AG20443 (cell line): ENCODE data around the gene GRIP2.

Source experiments
- DNase-seq: peaks from one replicate; pipeline ENCODE4 v3.0.0; 2012; ENCODE audit warnings: low spot score, mixed read lengths

The GRIP2 gene

DNA sequence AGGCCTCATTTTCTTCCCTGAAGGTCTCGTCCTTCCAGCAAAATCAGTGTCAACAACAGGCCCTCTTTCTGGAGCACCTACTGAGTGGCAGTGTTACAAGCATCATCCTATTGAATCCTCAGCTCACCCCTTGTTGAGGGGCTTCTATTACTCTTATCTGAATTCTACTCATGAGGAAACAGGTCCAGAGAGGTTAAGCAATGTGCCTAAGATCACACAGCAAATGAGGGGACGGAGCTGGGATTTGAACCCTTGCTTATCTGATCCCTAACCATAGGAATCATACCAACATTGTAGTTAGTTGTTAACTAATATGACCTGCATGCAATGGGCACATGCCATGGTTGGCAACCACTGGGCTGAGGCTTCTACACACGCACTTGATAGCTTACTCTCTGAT, 74.7 kb downstream of the GRIP2 start:
- no peak for DNase-seq

DNA sequence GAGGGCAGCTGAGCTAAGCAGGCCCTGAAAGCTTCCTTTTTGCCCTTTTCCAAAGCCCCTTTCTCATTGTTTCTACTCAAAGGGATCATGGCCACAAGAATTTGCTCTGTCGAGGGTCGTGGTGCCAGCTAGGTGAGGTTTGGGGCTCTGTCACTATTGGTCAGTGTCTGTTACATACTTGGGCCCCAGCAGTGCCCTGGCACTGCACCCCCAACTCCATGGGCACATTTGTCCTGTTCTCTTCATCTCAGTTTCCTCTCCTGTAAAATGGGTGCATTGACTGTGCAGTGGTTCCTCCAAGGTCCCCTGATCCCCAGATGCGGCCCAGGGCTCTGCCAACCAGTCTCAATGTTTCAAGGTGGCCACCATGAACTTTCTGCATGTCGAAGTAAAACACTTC, 75.6 kb downstream of the GRIP2 start:
- no peak for DNase-seq

GRCh38 chr3:14464141-14464465, 76.0 kb downstream of the GRIP2 start:
- no peak for DNase-seq

DNA sequence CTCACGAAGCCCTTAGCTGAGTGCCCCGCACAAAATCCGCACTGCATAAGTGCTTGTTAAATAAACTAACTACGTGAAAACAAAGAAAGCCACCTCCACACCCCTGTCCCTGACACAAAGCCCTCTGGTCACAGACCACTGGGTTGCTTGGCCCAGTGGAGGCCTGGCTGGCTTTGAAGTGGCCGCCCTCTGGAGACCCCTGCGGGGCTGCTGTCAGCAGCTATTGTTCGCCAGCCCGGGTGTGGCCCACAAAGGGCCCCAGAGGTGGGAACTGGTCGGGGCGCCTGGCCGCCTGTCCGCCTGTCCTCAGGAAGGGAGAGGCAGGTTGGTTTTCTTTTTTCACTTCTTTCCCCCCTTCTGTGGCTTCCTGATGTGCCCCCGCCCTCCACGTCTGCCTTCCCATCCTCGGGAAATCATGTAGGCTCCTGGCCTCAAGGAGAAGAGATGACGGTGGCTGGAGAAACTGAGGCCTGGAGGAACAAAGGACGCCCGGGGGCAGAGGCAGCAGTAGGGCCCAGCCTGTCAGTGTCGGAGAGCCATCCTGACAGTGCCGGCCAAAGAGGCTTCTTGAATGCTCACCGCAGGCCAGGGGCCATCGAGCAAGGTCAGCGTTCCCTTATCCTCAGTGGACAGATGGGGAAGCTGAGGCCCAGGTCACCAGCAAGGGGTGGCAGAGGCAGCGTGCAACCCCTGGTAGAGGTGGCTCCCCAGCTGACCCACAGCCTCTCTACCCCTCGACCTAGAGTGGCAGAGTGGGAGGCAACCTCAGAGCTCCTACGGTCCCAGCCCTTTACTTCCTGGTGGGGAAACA, 76.6 kb downstream of the GRIP2 start:
- DNase-seq = no peak

- DNase-seq = no peak
Observed at GRCh38 chr3:14462738-14463137, 77.4 kb downstream of the GRIP2 start.

DNA sequence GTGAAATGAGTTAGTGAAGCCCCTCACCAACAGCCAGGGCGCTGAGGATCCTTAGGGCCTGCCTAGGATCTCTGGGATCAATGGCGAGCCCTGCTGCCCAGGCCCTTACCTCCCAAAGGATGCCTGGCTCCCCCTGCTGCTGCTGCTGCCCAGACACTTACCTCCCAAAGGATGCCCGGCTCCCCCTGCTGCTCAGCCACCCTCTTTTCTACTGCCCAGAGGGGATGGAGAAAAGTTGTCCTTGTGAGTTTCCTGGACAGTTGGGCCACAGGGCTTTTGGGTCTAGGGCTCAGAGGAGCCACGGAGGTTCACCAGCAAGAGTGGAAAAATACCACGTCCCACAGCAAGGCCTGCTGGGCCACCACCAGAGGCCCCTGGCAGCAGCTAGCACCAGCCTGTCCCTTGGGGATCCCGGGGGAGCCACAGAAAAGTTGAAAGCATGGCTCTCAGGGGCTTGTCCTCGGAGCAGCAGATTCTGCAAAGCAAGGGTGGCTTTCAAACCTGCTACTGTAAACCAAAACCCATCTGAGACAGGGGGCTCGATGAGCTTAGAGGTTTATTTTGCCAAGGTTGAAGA, 78.3 kb downstream of the GRIP2 start:
- DNase-seq = peak; percentile 65

DNA sequence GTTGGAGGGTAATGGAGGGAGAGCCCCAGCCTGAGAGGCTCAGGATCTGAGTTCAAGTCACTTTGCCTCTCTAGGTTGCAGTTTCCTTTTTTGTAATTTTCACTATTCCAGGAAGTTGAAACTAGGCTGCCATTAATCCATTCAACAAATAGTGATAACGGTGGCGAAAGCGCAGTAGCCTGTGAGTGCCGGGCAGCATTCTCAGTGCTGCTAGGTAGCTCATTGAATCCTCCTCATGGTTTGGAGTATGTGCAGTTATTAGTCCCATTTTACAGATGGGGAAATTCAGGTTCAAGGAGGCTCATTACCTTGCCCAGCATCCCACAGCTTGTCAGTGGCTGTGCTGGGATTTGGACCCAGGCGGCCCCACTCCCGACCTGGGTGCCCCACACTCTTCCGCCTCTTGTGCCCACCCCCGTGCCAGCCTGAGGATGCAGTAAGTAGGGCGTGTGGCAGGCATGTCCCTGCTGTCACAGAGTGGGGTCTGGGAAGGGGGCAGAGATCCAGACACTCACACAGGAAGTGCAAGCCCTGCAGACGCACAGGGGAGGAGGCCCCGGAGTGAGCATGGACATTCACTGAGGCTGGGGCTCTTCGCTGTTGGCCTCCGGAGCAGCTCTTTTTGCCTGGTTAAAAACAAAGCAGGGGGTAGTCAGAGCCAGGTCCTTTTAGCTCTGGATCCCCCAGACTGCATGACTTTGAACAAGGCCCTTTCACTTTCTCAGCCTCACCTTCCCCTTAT, 79.0 kb downstream of the GRIP2 start:
- DNase-seq = no peak

GRCh38 chr3:14460342-14461005, 79.7 kb downstream of the GRIP2 start:
- peak; percentile 95 for DNase-seq

DNA sequence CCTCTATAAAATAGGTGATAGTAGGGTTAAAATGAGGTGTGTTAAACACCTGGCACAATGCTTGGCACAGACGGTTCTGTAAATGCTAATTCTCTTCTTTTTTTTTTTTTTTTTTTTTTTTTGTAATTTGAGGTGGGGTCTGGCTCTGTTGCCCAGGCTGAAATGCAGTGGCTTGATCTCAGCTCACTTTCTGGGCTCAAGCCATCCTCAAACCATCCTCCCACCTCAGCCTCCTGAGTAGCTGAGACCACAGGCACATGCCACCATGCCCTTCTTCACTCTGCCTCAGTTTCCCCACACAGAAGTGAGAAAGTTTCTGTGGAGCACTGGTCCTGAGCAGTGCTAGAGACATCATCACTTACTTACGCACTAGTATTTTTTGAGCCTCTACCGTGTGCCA, 80.4 kb downstream of the GRIP2 start:
- DNase-seq = no peak

GRCh38 chr3:14459384-14459783, 80.8 kb downstream of the GRIP2 start:
- no peak for DNase-seq

DNA sequence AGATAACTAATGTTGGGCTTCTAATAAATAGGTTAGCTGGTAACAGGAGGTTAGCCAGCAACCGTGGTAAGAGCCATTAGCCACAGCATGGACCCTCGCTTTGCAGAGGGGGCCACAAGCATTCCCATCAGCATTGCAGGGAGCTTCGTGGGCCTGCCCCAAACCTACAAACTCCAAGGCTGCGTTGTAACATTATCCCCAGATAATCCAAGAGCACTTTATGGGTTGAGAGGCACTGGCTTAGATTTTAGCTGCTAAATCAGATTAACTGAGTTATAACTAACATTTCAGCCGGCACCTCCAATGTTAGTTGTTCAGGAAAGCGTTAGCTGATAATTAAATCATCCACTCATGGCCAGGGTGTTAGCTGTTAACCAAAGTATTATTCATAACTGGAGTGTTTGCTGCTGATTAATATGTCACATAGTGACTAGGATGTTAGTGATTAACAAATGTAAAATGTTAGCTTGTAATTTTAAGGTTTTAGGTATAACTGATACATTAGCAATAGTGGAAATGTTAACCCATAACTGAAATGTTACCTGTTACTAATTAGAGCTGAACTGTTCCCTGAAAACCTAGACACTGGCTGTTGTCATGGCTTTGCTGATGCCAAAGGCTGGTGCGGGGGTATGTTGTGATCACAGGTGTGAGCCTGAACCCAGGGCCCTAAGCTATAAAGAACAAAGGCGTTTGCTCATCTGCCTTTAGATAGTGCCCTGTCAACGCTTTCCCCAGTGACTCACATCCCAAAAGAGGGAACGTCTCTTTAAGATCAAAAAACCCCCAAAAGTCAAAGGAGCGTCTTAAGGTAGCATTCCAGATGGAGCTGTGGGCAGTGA, 81.5 kb downstream of the GRIP2 start:
- DNase-seq = no peak

DNA sequence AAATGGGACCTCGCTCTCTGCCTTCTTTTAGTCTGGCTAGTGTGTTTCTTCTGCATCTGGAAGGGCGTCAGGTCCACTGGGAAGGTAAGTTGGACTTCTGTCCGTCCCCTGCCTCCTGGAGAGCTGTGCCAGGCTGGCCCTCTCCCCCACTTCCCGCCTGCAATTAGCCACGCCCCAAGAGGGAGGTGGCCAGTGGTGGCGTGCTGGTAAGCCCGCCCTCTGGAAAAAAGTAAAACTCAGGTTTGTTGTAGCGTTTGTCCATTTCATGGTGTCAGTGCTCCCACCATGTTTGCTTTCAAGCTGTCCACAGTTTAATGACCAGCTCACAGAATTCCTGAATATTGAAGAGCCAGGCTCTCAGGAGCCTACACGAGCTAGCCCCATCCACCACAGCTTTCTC, 82.1 kb downstream of the GRIP2 start:
- no peak for DNase-seq

DNA sequence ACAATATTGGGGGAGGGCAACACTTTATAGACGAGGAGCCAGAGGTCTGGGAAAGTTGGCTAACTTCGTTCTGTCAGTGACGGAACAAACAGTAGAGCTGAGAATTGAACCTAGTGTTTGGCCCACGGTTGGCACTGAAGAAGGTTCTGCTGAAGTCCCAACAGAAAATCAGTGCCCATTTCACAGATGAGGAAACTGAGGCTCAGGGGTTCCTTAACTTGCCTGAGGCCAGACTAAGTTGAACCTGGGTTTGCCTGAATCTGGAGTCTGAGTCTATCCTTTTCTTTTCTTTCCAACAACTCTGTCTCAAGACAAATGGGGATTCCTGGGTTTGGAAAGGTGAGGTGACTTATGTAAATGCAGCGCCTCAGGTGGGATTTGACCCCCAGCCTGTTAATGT, 82.7 kb downstream of the GRIP2 start:
- no peak for DNase-seq

DNA sequence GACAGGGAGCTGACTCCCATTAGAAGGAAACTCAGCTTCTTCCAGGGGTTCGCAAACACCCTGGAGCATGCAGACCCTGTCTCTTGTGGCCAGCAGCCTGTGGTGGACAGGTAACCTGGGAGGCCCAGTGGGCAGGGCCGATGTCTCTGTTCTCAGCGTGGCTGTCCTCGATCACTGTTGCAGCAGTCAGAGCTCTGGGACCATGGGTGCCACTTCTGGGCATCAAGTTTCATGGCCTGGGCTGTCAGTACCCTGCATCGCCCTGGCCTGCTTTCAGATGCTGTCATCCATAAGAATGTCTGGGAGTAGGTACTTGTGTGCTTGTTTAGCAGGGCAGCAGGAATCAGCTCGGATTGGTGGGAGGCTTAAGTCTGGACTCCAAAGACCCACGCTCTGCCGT, 83.3 kb downstream of the GRIP2 start:
- no peak for DNase-seq

DNA sequence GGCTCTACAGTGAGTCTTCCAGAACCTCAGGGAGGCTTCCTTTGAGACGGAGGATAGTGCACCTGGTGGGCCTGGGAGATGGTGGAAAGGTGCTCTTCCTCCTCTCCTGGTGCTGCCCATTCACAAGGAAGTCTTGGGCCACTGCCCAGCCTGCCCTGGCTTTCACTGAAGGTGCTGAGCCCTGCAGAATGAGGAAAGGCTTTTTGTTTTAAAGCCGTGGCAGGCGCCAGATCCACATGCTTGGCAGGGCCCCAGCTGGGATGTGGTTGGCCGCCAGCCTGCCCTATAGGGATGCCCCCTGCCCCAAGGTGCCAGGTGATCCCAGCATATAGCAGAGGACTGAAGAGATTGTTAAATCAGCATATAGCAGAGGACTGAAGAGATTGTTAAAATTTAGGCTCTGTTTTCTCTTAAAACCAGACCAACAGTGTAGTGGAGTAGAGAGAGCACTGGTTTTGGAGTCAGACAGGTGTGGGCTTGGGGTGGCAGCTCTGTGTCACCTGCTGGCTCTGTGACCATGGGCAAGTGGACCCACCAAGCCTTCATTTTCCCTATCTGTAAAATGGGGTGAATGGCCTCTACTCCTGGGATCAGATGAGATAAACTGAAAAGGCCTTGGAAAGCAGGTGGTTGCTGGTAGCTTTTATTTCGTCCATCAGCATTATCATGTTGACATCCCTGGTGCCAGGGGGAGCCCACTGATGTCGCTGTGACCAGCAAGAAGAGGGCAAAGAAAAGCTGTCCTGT, 84.4 kb downstream of the GRIP2 start:
- DNase-seq = no peak

- DNase-seq = no peak
Observed at GRCh38 chr3:14454639-14455310, 85.4 kb downstream of the GRIP2 start.

- no peak for DNase-seq
Observed at GRCh38 chr3:14453876-14454638, 86.1 kb downstream of the GRIP2 start.

DNA sequence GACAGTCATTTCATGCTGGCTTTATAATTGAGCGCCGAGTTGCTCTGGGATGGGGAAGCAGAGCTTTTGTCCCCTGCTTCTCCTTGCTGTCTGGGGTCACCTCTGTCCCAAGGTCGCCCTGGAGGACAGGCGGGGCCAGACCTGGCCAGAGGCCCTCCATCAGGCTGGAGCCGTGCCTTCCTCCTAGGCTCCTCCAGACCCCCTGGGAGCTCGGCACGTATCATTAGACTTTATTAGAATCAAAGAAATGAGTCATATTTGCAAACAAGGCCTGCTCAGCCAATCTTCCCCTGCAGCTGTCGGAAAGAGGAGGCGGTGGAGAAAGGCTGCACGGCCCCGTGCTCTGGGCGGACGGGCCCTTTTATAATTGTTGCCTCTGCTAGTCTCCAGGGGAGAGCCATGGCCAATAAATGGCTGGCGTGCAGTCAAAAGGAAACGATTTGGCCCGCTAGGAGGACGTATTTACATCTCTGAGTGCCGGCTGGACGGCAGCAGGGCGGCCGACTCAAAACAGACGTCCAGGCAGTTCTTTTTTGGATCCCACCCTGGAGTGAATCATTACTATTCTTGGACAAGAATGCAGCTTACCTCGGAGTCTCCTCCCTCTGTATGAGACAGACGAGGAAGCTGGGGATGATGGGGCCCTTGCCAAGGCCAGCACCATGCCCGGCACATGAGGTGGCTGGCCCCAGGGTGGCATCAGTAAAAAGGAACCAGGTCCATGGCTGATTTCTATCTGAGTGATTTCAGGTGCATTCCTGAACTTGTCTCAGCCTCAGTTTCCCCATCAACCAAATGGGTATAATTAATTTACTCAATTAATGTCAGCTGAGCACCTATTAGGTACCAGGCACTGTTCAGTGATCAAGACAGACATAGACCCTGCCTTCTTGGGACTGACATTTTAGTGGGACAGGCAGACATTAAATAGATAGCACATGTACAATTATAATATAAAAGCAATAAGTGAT, 87.1 kb downstream of the GRIP2 start:
- DNase-seq = peak; percentile 92
